ENCODE measurements around the gene CASQ2.

The CASQ2 gene

DNA sequence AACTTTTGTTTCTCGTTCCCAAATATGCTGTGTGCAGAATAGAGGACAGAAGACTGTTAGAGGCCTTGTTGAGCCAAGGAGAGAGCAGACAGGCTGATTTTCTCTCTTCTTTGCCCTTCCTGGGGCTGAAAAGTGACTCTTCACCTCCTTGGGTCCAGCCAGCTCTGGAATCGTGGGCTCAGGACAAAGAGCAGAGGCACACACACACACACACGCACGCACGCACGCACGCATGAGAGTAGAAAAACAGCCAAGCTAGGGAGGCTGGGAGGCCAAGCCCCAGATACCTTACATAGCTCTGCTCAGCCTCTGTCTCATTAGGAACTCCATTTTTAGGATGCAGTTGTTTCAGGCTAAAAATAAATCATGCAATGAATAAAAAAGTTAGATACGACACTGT lies at the start of gene CASQ2:
TSS of gene CASQ2 (minus strand) at position 166 of the 400 bp plus-strand sequence. CDS start 173 bp downstream, outside the sequence.
- no peak for DNase-seq

GRCh38 chr1:115815694-115816093 lies 47.2 kb upstream of the CASQ2 start:
- DNase-seq, result no peak

- no peak for DNase-seq
Observed at GRCh38 chr1:115814685-115815398, 46.3 kb upstream of the CASQ2 start.

DNA sequence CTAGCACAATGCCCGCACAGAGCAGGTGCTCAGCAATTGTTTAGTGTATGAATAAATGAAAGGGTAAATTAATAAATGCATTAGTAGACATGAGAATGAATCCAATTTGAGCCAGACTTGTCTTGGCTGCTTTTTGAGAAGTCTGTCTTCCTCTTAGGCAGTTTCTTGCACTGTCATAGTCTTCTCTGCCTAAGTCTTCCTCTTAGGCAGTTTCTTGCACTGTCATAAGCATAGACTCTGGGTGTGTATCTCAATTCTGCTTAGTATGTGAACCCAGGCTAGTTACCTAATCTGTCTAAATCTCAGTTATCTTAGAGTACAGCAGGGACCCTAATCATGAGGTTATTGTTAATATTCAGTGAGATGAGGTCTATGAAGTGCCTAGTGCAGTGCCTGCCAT lies 45.2 kb upstream of the CASQ2 start:
- no peak for DNase-seq

GRCh38 chr1:115811140-115811828 lies 42.8 kb upstream of the CASQ2 start:
- DNase-seq, result no peak

- peak; percentile 66 for DNase-seq
Observed at GRCh38 chr1:115810609-115811008, 42.1 kb upstream of the CASQ2 start.

GRCh38 chr1:115809847-115810246 lies 41.3 kb upstream of the CASQ2 start:
- DNase-seq, result no peak

GRCh38 chr1:115809076-115809475 lies 40.6 kb upstream of the CASQ2 start:
- DNase-seq, result no peak

- peak; percentile 56 for DNase-seq
Observed at GRCh38 chr1:115807723-115808122, 39.2 kb upstream of the CASQ2 start.

DNA sequence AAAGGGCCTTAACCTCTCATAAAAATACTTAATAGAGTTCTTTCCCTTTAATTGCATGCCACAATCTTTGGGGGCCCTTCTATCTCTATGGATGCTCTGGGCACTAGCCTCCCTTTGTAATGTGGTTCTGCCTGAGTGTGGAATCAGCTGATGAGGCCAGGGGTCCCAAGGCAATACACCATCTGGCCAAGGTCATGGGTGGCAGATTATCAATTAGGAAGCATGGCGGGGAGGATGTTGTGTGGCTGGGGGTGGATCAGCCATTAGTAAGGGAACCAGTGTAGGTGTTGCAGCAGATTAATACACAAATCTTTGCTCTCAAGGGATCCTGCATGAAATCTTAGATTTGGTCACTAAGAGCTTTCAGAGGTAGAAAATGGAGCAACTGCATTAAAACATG lies 37.1 kb upstream of the CASQ2 start:
- DNase-seq, result no peak

GRCh38 chr1:115802416-115802815 lies 33.9 kb upstream of the CASQ2 start:
- no peak for DNase-seq

- peak; percentile 1 for DNase-seq
Observed at GRCh38 chr1:115797486-115797885, 29.0 kb upstream of the CASQ2 start.

- DNase-seq, result peak; percentile 46
Observed at GRCh38 chr1:115796897-115797296, 28.4 kb upstream of the CASQ2 start.

GRCh38 chr1:115796036-115796435 lies 27.5 kb upstream of the CASQ2 start:
- DNase-seq, result no peak

- no peak for DNase-seq
Observed at GRCh38 chr1:115794976-115795639, 26.6 kb upstream of the CASQ2 start.

DNA sequence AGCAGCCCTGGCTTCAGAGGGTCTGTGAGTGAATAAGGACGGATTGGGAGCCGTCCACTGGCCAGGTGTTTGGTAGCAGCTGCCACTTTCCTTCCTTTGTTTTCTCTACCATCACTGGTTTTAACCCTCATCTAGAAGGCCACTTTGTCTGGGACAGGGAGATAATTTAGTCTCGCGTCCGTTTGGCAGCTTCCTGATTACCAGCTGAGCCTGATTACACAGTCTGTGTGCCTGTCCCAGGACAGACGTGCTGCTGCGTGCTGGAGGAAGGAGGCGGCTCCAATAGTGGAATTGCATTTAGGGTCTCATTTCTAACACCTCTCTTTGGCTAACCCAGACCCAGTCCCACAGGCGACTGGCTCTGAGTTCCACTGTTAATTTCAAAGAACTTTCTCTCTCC lies 24.6 kb upstream of the CASQ2 start:
- DNase-seq, result no peak

DNA sequence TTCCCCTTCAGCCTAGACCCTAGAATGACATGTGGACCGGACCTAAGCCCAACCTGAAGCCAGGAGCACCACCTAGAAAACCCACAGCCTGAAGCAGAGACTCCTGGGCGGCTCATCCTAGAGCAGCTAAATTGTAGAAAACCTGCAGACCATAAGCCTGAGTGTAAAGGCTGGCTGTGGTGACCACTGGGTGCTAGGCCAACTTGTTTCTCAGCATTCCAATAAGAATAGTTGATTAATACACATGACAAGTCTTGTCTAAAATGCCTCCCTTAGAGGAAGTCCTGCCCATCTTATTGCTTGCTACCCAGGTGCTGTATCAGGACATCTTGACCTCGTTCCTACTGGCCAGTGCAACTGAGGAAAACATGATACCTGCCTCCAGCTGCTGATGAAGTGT lies 23.3 kb upstream of the CASQ2 start:
- DNase-seq, result no peak

- DNase-seq, result no peak
Observed at GRCh38 chr1:115790846-115791245, 22.3 kb upstream of the CASQ2 start.

DNA sequence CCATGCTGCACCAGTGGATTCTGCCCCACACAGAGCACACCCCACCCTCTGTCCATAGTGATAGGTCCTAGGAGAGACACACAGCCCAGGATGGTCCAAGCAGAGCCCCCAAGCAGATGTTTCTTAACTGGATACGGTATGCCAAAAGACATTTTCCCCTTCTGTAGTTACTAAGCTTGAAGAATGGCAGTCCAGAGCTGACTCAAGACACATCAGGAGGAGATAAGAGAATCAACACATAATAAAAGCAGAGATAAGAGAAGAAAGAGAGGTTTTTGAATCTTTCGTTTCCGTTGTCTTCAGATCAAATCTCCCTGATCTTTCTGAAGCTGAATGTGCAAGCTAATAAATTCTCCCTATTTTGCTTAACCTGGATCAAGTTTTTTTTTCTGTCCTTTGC lies 21.8 kb upstream of the CASQ2 start:
- no peak for DNase-seq

DNA sequence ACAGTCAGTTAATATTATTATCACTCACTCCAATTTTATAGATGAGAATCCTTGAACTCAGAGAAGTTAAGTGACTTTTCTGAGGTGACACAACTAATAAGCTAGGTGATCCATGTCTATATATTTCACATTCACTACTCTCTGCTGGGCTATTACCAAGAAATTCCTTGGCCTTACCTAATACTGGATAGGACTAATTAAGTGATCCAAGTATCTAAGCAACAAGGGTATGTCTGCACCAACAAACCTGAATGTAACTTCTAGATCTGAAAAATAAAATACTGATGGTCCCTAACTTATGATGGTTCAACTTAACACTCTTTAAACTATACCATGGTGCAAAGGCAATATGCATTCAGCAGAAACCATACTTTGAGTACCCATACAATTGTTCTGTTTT lies 14.8 kb upstream of the CASQ2 start:
- DNase-seq, result no peak

- DNase-seq, result no peak
Observed at GRCh38 chr1:115782571-115783281, 14.2 kb upstream of the CASQ2 start.

- DNase-seq, result no peak
Observed at GRCh38 chr1:115781851-115782250, 13.3 kb upstream of the CASQ2 start.

DNA sequence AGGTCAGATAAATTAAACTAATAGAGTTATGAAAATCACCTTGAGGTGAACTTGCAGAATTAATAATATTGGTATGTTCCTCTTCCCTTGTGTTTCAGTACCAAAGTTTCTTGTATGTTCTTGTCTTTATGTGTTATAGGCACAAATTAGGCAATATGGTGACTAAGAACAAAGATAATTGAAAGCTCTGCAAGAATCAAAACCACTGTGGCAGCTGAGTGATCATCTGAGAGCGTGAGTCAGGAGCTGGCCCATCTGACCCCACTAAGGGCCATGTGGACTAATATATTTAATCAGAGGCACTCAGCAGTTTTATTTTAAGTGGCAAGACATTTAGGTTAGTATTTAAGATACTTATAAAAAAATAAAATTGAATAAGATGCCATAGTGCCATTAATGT lies 12.8 kb upstream of the CASQ2 start:
- DNase-seq, result no peak
